GM18498 (cell line): ENCODE results near the gene HTR3B.
"Not testable (repeated sequence)": the region's sequence is repeated elsewhere in the genome, so short reads cannot be mapped to it uniquely, and the experiment has no call there.

Source experiments
- ATAC-seq: cut with Tn5 transposase; IDR thresholded peaks from one replicate; pipeline ENCODE4 v1.9.1; 2021; ENCODE audit warnings: mild to moderate bottlenecking, moderate library complexity; ENCODE audit not compliant: unreplicated experiment

Gene HTR3B

DNA sequence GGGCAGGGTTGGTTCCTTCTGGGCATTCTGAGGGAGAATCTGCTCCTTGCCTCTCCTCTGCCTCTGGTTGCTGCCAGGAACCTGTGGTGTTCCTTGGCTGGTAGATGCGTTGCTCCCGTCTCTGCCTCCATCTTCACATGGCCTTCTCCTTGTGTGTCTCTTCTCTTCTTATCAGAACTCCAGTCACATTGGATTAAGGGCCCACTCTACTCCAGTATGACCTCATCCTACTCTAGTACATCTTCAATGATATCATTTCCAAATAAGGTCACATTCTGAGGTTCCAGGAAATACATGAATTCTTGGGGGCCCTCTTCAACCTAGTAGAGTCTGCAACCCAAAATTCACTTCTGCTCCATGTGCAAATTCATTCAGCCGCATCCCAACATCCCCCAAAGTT lies 33.3 kb downstream of the HTR3B start:
- ATAC-seq = no peak

DNA sequence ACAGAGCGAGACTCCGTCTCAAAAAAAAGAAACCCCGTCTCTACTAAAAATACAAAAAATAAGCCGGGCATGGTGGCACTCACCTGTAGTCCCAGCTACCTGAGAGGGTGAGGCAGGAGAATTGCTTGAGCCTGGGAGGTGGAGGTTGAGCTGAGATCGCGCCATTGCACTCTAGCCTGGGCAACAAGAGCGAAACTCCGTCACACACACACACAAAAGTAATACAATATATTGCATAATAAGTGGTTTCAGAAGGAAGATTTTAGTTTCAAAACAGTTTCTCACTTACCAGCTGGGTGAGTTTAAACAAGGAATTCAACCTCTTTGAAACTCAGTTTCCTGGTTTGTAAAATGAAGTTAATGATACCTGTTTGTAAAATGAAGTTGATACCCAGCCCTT lies 37.7 kb downstream of the HTR3B start:
- no peak for ATAC-seq

DNA sequence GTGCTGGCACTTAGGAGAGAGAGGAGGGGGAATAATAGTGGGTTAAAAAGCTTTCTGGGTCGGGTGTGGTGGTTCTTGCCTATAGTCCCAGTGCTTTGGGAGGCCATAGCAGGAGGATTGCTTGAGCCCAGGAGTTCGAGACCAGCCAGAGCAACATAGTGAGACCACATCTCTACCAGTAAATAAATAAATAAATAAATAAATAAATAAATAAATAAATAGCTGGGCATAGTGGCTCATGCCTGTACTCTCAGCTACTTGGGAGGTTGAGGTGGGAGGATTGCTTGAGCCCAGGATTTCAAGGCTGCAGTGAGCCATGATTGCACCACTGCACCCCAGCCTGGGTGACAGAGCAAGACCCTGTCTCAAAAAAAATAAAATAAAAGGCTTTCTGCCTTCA lies 41.6 kb downstream of the HTR3B start:
- not testable (repeated sequence) for ATAC-seq

DNA sequence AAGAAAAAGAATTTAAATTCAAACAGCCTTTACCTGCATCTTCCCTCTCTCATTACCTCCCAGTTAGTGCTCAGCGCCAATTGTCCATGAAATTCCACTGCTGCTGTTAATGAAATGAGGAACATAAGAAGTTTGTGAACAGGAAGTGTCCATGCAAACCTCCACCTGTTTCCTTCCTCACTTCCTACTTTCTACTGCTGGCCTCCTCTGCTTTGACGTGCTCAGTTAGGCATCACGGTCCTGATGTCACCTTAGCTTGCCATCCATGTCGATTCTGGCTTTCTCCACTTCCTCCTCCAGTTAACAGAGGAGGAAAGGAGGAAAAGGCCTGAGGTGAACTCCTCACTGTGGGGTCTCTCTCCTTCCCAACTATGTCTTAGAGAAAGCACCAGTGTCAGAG lies 43.4 kb downstream of the HTR3B start:
- no peak for ATAC-seq

DNA sequence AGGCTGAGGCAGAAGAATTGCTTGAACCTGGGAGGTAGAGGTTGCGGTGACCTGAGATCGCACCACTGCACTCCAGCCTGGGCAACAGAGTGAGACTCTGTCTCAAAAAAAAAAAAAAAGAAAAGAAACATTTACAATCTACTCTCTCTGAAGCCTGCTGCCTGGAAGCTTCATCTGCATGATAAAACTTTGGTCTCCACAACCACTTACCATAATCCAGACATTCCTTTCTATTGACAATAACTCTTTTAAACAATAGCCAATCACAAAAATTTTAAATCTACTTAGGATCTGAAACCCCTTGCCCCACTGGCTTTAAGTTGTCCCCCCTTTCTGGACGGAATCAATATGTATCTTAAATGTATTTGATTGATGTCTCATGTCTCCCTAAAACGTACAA lies 45.3 kb downstream of the HTR3B start:
- ATAC-seq = no peak

DNA sequence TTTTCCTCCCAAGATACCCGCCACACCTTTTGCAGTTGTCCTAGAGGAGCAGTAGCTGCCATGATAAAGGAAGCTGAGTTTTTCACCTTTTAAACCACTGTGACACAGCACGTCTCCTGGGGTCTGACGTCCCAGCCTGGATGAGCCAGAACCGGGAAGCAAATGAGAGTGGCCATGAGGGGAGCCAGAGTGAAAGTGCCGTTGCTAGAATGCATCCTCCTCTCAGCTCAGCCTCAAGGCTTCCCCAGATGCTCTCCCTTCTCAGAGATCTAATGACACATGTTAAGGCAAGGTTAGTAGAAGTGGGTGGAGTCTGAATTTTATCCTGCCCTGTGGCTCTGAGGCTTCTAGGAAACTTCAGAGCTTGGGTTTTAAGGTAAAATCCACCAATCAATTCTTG lies 46.9 kb downstream of the HTR3B start:
- no peak for ATAC-seq

DNA sequence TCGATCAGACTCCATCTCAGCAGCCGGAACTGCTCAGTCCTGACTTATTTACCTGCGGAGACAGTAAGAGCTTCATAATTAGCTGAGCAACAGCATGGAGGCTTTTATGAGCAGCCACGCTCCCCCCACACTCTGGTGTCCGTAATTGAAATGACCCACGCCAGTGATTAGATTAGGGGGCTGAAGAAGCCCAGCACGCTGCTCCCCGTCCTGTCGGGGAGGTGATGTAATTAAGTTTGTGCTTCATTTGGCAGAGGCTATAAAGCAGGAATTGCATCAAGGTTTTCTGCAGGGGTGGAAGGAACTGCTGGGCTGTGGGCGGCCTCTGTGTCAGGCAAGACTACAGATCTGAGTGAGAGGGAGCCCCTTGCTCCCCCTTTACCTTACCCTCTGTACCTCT lies 47.5 kb downstream of the HTR3B start:
- no peak for ATAC-seq

DNA sequence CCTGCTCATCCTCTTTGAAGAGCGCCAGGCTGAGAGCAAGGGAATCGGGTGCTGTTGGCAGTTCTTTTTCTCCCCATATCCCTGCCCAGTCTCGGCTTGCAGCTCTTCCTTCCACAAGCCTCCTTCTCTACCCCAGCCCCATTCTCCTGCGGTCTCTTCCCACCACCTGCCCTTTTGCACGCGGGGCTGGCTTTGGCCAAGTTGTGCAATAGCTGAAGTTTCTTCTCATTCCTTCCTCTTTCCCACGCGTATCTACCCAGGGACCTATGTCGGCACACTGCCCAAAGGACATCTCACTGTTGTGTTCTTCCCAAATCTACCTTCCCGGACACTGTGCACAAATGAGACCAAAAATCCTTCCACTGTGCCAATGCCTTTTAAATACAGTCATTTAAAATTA lies 48.0 kb downstream of the HTR3B start:
- no peak for ATAC-seq

DNA sequence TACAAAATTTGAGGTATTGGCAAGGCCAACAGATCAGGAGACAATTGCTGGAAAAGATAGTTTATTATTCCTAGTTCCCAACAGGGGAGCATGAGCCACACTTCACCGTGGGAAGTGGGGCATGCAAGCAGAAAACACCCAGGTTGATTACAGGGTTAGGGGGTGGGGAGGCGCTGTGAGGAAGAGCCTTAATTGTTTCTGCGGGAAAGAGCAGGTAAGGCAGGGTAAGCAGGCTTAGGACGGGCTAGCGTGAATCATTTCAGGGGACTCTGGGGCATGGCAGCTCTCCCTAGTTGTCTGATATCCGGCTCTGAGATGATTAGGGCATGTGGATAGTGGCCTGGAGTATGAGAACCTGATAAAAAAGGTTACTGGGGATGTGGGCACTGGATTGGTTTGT lies 49.6 kb downstream of the HTR3B start:
- no peak for ATAC-seq

DNA sequence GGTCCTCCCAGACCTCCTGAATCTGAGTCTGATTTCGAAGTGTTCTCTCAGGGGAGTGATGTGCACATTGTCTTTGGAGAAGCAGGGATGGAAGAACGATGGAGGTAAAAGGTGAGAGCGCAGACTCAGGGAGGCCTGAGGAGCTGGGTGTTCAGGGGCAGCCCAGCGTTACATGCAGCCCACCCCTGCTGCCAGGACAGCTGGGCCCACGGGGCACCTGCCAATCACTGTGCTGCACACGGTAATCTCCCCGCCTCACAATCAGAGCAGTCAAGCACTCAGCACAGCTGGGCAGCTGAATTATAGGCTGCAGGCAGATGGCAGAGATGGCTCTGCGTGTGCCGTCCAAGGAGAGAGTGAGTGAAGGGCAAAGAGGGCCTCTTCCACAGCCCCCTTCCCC lies 52.4 kb downstream of the HTR3B start:
- no peak for ATAC-seq

DNA sequence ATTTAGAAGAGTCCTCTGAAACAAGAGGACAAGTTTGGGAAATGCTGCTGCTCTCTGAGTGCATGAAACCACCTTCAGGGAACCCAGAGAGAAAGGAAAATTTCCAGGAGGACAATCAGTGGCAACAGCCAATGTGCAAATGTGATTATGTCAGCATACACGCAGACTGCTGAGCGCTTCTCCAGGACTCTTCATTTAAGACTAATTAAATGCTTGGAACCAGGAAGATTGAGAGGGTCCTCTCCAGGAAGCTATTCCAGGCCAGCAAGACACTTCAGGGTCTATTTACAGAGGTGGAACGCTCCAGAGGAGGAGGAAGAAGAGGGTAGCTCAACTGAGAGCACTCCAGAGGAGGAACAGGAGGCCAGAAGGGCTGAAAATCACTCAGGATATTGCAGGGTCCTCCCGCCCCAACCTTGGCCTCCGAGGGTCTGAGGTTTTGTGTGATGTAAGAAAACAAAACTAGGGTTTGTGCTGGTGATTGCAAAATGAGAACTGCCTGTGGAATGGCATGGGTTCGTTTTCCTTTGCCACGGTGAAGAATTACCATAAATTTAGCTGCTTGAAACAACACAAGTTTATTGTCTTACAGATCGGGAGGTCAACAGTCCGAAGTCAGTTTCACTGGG lies 56.2 kb downstream of the HTR3B start:
- ATAC-seq = no peak

DNA sequence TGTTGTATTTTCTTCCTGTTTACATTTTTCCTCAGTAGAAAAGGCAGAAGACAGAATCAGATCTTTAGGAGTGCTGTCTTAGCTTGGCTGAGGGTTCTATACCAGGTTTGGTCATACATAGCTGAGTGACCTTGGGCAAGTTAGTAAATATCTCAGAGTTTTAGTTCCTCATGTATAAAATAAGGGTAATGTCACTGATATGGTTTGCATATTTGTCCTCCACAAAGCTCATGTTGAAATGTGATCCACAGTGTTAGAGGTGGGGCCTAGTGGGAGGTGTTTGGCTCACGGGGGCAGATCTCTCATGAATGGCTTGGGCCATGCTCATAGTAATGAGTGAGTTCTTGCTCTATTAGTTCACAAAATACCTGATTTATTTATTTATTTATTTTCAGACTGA lies 62.8 kb downstream of the HTR3B start:
- ATAC-seq = no peak

DNA sequence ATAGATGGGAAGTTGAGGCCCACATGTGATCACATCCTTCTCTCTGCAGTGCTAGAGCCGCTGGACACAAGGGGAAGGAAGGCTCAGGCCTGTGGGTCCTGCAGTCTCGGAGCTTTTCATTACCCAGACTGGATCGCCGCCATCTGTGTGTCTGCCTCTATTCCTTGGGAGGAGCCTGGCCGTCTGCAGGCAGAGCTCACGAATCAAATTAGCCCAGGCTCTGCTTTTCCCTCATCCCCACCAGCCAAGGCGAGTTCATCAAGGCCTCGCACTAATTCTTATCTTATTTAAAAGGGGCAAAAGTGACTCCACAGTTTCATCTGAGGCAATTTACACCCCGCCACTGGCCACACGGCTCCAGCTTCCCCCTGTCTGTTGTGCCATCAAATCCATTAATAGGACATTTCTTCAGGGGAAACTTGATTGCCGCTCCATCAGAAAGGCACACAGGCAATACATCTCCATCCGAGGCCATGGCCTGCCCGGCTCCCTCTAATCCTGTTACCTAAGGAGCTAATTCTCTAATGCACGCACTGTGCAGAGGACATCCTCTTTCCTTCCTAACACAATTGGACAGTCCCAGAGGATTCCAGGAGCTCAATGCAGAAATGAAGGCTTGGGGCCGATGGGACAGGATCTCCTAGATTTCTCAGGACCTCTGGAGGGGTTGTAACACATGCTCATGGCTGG lies 67.1 kb downstream of the HTR3B start:
- ATAC-seq = no peak

DNA sequence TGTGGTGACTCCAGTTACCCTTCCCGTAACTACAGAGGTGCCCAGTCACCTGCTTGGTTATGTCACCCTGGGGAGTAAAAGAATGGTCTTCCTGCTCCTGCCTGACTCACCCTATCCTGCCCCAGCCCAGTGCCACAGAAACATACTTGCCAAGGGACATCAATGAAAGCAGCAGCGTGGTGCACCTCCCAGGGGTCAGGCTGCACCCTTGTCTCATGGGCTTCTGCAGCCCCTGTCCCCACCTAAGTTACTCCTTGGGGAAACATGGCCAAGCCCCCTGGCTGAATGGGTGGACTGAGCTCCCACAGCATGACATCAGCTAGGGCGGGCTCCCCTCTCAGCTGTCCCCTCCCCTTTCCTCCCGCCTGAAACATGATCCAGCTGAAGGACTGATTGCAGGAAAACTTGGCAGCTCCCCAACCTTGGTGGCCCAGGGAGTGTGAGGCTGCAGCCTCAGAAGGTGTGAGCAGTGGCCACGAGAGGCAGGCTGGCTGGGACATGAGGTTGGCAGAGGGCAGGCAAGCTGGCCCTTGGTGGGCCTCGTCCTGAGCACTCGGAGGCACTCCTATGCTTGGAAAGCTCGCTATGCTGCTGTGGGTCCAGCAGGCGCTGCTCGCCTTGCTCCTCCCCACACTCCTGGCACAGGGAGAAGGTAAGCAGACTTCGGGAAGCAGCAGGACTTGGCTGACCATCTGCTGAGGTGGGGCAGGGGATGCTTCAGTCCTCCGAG lies 70.3 kb downstream of the HTR3B start, which contains the start of gene HTR3A:
TSS of gene HTR3A (plus strand) at position 368 of the 730 bp plus-strand sequence. CDS start at position 586, 218 bp downstream.
- ATAC-seq = no peak

DNA sequence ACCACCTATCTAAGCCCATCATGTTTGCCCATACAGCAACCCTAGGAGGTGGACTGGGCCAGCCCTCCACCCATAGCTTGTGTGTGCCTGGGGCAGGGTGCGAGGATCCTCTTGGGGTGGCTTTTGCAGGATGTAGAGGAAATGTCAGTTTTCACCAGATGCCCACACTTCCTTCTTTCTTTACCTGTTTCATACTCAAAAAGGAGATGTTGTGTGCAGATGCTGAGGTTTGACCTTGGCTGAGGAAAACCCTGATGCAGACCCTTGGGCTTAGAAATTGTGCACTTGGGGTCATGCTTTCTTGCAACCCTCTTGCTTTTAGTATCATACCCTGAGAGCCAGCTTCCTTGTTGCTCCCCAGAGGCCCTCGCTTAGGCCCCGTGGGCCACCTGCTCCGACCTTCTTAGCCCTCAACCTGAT lies 72.5 kb downstream of the HTR3B start:
- no peak for ATAC-seq

DNA sequence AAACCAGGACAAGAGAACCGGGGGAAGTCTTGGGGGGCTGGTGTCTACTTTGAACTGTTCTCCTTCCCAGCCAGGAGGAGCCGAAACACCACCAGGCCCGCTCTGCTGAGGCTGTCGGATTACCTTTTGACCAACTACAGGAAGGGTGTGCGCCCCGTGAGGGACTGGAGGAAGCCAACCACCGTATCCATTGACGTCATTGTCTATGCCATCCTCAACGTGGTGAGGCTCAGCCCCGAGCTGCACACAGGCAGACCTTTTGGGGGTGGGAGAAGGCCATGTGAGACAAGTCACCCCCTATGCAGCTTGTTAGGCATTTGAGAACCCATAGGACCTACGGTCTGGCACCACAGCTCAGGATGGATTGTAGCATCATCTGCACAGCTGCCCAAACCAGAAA lies 73.1 kb downstream of the HTR3B start:
- no peak for ATAC-seq

DNA sequence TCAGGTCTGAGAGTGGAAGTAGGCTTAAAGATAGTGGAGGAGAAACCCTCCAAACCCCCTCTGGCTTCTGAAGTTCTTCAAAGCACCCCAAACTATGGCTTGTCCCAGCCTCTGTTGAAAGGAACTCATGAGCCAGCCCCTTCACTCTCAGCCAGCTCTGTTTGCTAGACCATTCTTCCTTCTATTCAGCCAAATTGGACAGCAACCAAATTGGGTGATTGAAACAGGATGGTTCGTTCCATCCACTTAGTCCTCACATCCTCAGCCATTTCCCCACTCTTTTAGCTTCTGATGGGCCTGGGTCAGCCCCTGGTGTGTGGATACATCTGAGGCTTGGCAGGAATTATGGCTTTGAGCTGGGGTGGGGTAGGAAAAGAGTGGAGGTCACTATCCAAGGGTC lies 74.8 kb downstream of the HTR3B start:
- ATAC-seq = no peak

DNA sequence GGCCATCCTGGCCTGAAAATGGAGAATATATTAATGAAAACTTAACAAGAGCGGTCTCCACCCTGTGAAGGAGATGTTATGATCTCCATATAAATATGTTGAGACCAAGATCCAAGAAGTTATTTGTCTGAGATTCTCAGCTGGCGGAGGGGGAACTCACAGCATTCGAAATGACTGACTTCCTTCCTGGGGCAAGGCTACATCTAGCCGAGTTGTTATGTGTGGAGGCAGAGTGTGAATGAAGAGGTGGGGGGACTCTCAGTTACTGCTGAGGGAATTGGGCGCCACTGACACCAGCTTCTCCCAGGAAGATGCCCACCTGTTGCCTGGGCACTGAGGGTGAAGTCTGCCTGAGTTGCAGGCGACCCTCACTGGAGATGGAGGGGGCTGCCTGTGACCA lies 76.2 kb downstream of the HTR3B start:
- ATAC-seq = no peak

DNA sequence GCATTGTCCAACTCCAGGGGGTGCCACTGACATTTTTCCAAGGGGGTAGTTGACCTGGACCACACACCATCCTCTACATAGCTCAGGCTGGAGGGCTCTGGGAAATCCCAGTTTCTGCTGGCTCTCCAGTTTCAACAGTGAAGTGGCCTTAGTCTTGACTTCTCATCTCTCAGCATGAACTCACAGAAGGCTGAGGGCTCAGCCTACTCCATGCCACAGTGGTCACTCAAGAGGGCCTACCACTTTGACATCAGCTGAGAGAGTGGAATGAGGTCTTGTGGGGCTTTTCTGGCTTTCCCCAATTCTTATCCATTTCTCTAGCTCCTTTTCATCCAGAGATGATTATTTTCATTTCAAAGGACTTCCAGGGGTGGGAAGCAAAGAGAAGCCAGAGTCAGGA lies 77.7 kb downstream of the HTR3B start:
- no peak for ATAC-seq

DNA sequence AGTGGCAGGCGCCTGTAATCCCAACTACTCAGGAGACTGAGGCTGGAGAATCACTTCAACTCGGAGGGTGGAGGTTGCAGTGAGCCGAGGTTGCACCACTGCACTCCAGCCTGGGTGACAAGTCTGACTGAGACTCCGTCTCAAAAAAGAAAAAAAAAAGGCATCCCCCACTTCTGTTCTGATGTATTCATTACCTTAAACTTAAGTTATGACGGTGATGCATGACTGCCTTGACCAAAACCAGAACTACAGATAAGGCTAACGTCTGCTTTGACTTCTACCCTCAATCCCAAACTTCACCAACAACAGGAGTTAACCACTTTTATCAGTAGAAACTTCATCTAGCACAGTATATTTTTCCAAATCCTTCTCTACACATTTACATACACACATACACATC lies 80.2 kb downstream of the HTR3B start:
- no peak for ATAC-seq

DNA sequence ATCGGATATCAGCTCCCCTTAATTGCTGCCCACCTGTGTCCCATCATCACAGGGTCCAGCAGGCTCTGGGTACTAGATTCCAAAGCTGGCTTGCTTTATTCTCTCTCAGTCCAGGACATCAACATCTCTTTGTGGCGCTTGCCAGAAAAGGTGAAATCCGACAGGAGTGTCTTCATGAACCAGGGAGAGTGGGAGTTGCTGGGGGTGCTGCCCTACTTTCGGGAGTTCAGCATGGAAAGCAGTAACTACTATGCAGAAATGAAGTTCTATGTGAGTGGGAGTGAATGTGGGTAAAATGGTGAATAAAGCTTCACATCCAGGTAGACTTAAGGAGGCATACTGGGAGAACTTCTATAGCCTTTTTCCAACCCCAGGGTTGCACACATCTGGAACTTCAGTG lies 81.3 kb downstream of the HTR3B start:
- no peak for ATAC-seq
